Stimulated activated CD8-positive, alpha-beta memory T cell treated with anti-CD3 and anti-CD28 coated beads, Interleukin-4, amount 100 ng/mL, for 48 hours (primary cell): Measurements from ENCODE around the gene PDIK1L.
A peak's percentile ranks its signal among the peaks of the same experiment; 100 is the strongest.

Experiments
- DNase-seq: peaks from one replicate; pipeline ENCODE4 v3.0.0-alpha.2; 2020

The PDIK1L gene

DNA sequence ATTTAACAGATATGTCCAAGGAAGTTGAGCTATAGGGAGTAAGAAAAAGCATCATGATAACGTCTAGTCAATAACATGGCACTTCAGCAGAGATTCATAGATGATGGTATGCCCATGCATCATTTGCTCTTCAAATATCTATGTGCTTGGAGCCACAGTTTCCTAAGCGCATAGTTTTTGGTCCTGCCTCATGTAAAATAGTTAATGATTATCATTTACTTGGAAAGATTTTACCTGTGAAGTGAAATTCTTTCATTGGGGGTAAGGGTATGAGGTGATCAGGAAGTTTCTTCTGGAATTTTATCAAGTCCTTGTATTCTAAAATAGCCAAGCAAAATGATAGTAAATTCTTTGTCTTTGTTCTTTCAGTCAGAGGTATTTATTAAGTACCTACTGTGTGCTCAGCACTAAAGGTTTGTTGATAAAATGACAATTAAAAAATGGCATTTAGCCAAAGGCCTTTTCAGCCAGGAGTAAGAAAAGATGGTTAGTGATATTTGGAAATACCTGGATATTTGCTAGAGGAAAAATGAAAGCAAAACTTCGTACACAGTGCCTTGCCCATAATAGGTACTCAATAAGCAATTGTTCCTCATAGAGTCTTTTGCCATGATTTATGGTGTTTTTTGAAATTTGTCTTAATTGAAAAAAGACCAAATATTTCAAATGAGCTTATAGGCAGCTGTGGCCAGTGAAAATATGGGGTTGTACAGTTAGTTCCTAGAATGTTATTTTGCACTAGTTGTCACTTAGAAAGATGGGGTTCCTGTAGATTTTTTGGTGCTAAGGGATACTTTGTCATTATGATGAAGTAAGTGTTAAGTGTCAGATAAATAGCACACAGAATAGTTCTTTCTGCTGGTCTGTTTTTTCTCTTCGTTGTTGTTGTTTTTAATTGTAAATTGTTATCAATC lies 13.1 kb downstream of the PDIK1L start:
- DNase-seq: no peak

DNA sequence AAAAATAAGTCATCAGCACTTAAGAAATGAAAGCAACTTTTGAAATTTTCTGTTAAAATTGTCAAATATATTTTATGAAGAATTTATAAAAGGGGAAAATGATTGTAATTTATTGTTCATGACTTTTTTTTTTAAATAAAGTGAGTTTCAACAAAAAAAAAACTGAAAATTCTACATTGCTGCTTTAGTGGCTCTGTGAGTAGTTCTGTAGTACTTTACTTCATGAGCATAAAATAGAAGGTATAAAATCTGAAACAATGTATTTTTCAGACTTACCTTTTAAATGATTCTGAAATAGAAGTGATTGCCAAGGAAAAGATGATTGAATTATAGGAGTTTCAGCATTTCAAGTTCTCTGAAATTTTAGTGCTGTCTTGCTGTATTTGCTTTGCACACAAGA lies 13.8 kb downstream of the PDIK1L start:
- no peak for DNase-seq

DNA sequence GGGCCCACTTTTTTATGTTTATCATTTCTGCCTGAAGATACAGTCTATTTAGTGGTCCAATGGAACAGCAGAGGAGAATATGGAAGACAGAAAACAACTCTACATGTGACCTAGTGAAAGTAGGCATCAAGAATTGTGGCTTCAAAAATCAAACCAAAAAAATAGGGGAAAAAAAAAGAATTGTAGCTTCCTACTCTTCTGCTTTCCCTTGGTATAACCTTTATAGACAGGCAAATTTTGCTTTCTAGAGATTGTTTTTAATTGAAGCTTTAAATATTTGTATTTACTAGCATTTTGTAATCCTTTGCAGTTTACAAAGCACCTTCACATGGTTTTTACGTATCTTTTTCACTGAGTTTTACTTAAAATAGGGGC lies 14.3 kb downstream of the PDIK1L start:
- DNase-seq: no peak

DNA sequence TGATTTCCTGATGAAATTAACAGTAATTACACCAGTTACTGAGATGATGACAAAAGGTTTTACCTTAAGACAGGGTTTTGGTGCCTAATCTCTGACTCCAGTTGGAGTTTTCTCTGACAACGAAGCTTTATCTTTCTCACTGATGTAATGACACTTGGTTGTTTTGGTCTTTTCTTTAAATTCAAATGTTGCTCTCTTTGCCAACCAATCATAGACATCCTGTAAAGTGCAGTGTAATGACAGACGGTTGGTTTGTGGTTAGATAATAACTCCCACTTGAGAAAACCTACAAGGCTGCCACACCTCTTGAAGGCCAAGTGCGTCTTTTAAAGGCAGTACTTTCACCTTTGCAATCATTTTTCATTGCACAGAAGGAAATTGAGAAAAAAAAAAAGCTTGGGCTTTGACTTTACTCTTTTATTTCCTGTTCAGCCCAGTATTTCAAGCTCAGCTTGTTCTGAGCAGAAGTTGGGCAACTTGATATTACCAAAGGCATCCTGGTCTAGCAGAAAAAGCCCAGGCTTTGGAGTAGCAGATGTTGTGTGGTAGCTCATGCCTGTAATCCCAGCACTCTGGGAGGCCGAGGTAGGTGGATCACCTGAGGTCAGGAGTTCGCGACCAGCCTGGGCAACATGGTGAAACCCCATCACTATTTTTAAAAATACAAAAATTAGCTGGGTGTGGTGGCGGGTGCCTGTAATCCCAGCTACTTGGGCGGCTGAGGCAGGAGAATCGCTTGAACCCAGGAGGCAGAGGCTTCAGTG lies 14.9 kb downstream of the PDIK1L start:
- no peak for DNase-seq

DNA sequence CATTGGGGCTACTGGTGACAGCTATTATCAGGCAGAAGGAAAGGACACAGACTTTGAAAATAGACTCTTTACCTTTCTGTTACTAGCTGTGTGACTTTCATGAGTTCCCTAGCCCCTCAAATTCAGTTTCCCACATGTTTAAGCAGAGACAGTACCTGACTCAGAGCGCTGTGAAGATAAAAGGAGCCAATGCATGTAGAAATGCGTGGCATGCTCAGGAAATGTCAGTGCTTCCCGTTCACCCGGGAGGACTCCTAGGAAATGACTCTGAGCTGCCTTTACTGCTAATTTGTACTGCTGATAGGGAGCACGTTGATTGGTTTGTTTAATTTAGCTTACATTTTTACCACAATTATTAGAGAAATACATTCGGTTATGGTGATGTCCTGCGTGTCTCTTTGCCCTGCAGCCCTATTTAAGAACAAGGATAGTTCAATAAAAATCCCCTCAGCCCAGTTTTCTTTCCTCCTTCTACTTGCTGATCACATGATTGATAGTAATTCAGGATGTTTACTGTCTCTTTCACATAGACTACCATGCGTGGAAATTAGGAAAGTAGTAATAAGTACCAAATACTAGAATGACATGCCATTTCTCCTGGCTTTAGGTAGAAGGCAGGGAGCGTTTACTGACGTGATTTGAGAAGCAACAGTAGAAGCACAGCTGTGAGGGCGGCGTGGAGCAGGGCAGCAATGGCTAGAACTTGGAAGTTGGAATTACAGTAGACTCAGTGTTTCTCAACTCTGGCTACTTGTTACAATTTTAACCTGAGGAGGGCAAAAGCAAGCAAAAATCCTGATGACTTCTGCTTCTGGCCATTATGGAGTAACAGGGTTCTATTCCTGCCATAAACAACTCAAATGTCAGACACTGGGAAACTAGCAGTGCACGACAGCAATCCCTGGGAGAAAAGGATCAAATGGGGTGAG lies 15.9 kb downstream of the PDIK1L start:
- no peak for DNase-seq

DNA sequence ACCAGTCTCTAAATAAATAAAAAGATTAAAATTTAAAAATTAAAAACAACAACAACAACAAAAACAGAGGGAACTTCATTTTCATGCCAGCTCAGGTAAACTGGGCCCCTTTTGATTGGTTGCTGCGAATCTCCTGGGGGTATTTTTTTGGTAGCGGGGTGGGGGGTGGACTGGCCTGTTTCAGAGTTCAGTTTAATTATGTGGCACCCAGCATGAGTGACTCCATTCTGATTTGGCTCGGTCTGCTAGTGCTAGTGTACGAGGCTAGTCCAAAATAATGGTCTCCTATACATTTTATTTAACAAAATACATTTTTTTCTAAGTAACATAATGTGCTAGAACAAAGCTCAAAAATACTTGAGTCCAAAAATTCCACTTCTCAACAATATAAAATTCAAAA lies 18.2 kb downstream of the PDIK1L start:
- no peak for DNase-seq

DNA sequence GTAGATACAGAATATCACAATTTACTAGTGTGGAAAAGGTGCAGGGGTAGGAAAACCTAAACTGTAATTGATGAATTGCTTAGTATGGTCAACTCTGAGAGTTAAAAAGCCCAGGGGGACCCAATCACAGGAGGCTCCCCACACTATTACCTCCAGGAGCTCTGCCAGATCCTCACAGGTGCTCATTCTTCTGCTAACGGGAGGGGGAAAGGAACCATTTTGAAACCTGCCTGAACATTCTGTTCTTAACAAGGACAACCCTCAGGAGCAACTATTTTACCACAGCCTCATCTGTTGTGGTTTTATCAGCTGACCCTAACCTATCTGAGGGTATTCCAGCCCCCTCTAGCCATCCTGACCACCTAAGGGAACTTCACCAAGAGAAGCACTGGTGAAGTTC lies 19.1 kb downstream of the PDIK1L start:
- no peak for DNase-seq

DNA sequence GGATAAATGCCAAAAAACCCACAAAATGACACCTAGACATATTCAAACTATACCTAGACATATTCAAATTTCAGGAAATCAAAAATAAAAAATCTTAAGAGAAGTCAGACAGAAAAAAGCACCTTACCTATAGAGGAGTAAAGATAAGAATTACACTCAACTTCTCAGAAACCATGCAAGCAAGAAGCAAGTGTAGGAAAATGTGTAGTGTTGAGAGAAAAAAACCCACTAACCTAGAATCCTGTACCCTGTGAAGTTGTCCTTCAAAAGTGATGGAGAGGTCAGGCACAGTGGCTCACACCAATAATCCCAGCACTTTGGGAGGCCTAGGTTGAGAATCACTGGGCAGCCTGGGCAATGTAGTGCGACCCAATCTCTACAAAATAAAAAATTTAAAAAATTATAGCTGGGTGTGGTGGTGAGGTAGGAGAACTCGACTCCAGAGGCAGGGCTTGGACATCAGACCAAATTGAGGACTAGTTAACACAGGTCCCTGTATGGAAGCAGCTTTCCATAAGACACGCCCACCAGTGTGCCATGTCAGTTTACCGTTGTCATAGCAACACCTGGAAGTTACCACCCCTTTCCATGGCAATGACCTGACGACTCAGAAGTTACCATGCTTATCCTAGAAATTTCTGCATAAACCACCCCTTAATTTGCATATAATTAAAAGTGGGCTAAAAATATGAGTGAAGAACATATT lies 20.7 kb downstream of the PDIK1L start:
- DNase-seq: no peak

DNA sequence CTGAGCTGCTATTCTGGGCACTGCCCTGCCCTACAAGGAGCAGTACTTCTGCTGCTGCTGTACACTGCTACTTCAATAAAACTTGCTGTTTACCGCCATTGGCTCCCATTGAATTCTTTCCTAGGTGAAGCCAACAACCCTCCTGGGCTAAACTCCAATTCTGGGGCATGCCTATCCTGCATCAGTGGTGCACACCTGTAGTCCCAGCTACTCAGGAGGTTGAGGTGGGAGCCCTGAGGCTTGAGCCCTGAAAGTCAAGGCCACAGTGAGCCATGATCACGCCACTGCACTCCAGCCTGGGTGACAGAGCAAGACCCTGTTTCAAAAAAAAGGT lies 21.2 kb downstream of the PDIK1L start:
- DNase-seq: no peak

DNA sequence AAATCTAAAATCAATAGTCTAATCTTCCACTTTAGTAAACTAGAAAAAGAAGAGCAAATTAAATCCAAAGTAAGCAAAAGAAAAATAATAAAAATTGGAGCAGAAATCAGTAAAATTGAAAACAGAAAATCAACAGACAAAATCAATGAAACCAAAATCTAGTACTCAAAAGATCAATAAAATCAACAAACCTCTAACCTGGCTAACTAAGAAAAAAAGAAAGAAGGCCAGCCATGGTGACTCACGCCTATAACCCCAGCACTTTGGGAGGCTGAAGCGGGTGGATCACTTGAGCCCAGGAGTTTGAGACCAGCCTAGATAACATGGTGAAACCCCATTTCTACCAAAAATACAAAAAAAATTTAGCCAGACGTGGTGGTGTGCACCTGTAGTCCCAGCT lies 22.8 kb downstream of the PDIK1L start:
- no peak for DNase-seq

DNA sequence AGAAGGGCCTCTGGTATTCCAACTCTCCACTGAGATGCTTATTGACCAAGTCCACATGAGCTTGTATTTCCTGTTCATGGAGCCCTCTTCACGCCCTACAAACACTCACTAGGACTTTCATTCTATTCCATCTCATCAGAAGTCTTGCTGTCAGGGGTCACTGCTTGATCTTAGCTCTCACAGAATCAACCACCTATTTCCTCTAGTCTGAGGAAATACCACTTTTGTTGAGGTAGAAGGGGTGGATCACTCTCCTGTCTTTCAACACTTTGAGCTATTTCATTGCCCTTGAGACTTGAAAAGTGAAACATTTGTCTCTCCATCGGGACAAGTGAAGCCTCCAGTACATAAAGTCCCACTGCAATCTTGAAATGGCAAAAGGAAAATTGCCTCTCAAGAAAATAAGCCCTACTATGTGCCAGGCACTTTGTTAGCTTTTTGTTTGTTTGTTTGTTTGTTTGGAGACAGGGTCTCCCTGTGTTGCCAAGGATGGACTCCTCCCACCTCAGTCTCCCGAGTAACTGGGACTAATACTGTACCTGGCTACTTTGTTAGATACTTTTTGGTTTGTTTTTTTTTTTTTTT lies 27.4 kb downstream of the PDIK1L start:
- no peak for DNase-seq

DNA sequence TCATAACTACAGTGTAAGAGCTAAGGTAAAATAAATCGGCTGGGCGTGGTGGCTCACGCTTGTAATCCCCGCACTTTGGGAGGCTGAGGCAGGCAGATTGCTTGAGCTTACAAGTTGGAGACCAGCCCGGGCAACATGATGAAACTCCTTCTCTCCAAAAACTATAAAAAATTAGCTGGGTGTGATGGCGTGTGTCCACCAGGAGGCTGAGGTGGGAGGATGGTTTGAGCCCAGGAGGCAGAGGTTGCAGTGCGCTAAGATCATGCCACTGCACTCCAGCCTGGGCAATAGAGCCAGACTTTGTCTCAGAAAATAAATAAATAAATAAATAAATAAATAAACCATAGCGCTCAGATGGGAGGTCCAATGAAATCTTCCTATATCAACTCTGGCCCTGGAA lies 30.5 kb downstream of the PDIK1L start:
- no peak for DNase-seq

DNA sequence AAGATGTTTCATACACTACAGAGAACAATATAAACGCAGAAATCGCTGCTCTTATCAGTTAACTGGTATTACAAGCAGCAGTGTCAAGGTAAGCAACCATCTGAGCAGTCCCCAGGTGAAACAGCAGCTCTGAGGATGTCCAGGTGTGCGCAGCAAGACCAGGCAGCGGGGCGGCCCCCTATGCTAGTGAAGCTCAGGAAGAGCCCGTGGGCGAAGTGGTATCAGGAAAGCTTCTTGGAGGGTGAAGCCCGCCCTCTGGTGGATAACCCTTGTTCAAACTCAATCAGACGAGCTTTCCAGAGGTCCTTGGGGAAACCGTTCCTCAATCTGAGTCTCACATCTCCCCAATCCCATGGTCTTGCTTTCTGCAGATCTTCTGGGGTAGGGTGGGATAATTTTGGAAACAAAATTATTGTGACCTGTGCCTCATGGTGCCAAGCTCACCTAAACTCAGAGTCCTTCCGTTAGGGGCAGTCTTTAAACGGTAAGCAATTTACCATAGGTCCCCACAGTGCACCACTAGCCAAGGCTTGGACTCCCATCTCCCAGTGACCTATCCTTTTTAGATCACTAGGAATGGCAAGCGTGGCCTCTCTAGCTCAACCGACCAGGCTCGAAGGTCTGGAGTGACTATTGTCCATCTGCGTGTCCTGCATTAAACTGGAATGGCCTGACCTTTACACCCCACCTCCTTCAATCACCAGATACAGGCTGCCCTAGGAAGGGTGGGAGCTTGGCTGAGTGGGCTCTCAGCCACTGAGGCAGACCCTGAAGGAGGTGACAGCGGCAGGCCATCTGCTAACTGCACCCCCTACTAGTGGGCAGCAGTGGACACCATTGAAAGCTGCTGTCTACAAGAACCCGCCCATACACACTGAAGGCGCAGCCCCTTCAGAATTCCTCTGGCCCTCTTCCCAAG lies 33.7 kb downstream of the PDIK1L start:
- peak; percentile 81 for DNase-seq

DNA sequence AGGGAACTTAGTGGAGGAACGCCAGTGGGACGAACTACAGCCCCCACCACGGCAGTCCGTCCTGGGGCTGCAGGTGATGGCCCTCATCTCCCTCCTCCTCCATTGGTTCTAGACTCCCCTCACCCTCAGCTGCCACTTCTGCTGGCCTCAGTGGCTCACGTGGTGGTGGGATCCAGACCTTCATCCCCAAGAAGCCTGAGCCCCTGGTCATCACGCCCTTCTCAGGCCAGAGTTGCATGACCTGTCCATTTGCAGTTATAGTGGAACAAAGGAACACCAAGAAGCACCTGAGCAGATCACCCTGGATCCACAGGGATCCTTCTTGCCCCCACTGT lies 34.3 kb downstream of the PDIK1L start:
- no peak for DNase-seq

DNA sequence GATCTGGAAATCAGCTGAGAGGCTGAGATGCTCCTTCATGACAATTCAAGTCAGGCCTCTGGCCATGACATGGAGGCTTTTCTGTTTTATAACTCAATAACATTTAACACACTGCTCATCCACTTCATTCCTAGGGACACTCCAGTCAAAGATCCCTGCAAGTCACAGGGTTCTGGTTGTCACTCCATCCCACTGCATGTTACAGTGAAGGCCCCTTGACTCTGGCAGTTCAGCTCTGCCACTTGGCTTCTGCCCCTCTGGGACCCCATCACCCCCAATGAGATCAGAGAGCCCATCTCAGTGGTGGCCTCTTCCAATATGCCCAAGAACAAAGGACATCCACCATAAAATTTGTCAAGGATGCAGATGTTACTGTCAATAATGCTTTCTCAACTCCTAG lies 37.3 kb downstream of the PDIK1L start:
- DNase-seq: peak; percentile 11

DNA sequence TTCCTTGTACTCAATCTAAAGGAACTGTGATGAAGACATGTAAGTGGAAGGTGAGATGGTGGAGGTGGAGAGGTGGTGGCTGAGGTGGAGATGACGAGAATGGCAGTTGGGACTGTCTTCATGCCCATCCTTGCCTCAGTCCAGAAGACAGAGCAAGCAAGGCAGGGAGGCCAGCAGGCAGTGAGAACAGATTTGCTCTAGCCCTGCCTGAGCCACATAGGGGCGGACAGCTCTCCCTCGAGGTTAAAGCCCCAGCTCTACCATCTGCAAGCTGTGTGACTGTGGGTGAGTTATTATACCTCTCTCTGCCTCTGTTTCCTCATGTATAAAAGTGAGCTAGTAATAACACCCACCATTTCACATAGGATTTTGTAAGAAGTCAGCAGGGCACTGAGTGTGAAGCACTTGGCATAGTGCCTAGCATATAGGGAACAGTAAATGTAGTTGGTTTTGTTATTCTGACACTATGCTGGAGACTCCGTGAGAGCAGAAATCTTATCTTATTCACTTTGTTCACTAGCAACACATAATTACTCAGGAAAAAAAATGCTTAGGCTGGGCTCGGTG lies 42.4 kb downstream of the PDIK1L start:
- no peak for DNase-seq

DNA sequence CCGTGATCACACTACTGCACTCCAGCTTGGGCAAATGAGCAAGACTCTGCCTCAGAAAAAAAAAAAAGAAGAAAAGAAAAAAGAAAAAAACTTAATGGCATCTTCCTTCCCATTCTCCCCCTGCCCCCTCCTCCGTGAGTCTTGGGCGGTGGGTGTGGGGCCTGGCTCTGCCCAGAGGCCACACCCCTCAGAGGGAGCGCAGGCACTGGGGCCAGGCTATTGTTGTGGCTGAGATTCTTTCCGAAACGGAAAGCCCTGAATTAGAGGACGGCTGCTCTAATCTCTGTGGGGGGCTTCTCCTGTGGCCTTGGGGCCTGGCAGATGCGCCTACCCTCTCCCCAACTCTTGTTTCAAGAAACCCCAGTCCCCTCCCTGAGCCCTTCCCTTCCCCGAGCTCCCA lies 43.1 kb downstream of the PDIK1L start:
- DNase-seq: no peak

DNA sequence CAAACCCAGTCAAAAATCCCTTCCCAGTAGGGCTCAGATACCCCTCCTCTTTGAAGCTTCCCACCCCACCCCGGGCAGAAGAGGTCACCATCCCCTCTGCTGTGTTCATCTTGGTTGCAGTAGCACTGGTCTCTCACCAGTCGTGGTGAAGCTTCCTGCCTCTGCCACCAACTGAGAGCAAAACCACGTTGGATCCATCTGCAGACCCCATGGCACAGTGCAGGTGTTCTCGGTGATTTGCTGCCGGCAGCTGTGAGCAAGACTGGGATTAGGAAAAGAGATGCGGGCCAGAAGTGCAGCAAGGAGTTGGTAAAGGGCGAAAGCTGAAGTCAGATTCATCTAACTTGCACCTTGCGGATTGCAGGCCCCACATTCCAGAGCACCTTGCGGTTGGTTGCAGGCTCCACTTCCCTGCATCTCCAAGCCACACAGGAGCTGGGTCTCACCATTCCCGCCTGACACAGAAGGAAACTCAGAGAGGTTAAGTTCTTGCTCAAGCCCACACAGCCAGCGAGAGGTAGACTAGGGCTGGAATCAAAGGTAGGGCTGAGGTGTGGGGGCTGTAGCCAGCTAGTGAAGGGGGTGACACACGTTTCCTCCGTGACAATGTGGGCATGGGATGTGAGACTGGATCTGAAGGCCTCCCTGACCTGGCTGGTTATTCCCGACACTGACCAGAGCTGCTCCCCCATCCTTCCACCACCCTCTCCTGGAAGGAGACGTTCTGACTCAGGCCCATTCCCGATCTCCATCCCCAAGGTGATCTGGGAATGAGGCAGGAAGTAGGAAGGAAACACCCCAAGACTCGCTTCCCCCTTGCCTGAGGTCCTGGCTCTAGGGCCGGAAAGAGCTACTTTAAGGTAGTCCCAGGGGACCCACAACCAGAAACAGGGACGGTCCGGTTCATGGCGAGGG lies 44.0 kb downstream of the PDIK1L start:
- no peak for DNase-seq

DNA sequence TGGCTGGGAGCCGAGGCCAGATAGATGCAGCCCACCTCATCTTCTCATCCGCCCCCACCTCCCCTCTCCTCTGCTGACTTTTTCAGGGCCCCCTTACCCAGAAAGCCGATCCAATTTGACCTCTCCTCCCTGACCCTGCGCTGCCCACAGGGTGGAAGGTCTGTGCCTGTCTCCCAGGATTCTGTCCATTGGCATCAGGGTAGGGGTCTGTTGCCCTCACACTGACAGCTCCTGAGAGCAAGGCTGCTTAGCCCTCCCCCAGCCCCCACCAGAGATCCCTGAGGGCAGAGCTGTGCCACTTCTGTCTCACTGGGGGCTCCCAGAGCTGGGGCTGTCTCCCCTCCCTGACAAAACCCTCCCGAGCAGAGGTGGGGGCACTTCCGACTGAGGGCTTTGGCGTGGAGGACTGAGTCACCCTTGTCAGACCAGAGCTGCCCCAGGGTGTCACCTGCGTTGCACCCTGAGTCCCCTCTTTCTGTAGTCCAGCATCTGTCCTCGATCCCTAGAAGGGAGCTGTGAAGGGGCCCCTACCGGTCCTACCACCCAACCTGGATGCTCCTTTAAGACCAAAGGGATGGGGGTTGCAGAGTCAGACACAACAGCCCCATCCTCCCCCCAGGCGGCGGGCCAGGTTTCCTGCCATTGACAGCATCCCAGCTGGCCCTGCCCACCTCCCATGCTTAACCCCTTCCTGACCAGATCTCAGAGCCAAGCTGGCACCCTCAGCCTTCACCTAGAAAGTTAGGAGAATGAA lies 44.8 kb downstream of the PDIK1L start:
- DNase-seq: no peak
